Fibroblast of lung (primary cell): Measurements from ENCODE around the gene SVEP1.

ENCODE experiments used
- CTCF ChIP-seq, 2 donors: IDR thresholded peaks in 1 of 2; conservative IDR thresholded peaks in 1 of 2; 1 replicate in 1 of 2; 2 replicates in 1 of 2; pipeline ENCODE4 v1.5.1; 2011 to 2012; ENCODE audit warnings: low read length in 2 of 2, control low read depth in 1 of 2, inconsistent platforms in 1 of 2, low read depth in 1 of 2, mild to moderate bottlenecking in 1 of 2
- EZH2 ChIP-seq: IDR thresholded peaks from 2 replicates; pipeline ENCODE4 v1.5.1; 2012; ENCODE audit warnings: low read length, control low read depth, mild to moderate bottlenecking; ENCODE audit errors: missing control alignments

- TF ChIP-seq CTCF (conservative IDR thresholded peaks at IDR 0.05 in 1 of 2, IDR thresholded peaks at IDR 0.05 in 1 of 2; ENCODE audit: low read depth in 1 of 2, low read length in 2 of 2), result no peak
- TF ChIP-seq EZH2, result no peak
Measured at GRCh38 chr9:110465190-110465589, 114.4 kb downstream of the SVEP1 start.
